Uterus (tissue), 2 donors: ENCODE measurements around the gene OR5H14.

Experiments used
- CTCF ChIP-seq, 4 experiments: fragments of 200-600 bp in 2 of 4; fragments of 450-650 bp in 2 of 4; sonication (generic) in 2 of 4; IDR thresholded peaks; one replicate each; pipeline ENCODE4 v1.5.1; 2016 to 2019; ENCODE audit warnings: antibody characterized with exemption in 4 of 4, mild to moderate bottlenecking in 2 of 4, moderate library complexity in 1 of 4
- POLR2A ChIP-seq, 2 donors: fragments of 450-650 bp; IDR thresholded peaks; one replicate each; pipeline ENCODE4 v1.6.1; 2016; ENCODE audit warnings: antibody characterized with exemption in 2 of 2, mild to moderate bottlenecking in 1 of 2, moderate library complexity in 1 of 2

DNA sequence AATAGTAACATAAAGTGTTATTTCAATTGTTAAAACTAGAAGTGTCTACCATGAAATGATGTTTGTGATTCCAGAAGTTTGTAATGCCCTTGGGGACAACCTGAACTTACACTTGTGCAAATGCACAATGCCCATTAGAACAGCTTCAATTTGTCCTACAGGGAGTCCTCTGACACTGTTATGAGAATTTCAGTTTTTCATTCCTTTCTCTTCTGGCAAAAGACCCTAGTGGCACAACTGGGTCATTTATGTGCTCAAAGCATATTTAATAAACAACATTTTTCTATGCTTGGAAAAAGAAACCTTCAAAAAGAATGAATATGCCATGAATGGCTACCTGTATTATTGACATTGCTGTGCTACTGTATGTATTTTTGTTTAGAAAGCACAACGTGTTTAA is 16.9 kb upstream of the OR5H14 start, which contains the start of gene OR5H1:
- no peak for TF ChIP-seq POLR2A (IDR thresholded peaks at IDR 0.05)
- no peak for TF ChIP-seq CTCF (IDR thresholded peaks at IDR 0.05)
